RWPE2 (cell line): ENCODE results near the gene PROC.

Source experiments
- ATAC-seq: fragments of 200-7000 bp; cut with Tn5 transposase; 3 replicates; pipeline ENCODE4 v1.9.1; 2021; ENCODE audit warnings: low read depth
- DNase-seq: peaks from one replicate; pipeline ENCODE4 v3.0.0-alpha.2; 2020; ENCODE audit warnings: low spot score
- H3K27ac ChIP-seq: fragments of 450-650 bp; 2 replicates; pipeline ENCODE4 v1.5.1; 2017; ENCODE audit warnings: mild to moderate bottlenecking; ENCODE audit not compliant: poor library complexity, severe bottlenecking
- H3K27me3 ChIP-seq: fragments of 250-450 bp; sonication (Bioruptor Pico); 2 replicates; pipeline ENCODE4 v1.5.1; 2021; ENCODE audit warnings: mild to moderate bottlenecking, moderate library complexity; ENCODE audit not compliant: insufficient read depth, poor library complexity, severe bottlenecking
- H3K36me3 ChIP-seq: fragments of 250-450 bp; sonication (Bioruptor Pico); 2 replicates; pipeline ENCODE4 v1.5.1; 2020; ENCODE audit warnings: low read depth, mild to moderate bottlenecking, moderate library complexity
- H3K4me1 ChIP-seq: fragments of 250-450 bp; sonication (Bioruptor Pico); 2 replicates; pipeline ENCODE4 v1.5.1; 2021; ENCODE audit warnings: mild to moderate bottlenecking, moderate library complexity; ENCODE audit not compliant: insufficient read depth, poor library complexity, severe bottlenecking
- H3K4me3 ChIP-seq: fragments of 250-450 bp; sonication (Bioruptor Pico); 2 replicates; pipeline ENCODE4 v1.5.1; 2021; ENCODE audit warnings: mild to moderate bottlenecking, moderate library complexity; ENCODE audit not compliant: severe bottlenecking
- H3K9me3 ChIP-seq: fragments of 250-450 bp; sonication (Bioruptor Pico); 2 replicates; pipeline ENCODE4 v1.5.1; 2021; ENCODE audit warnings: mild to moderate bottlenecking, moderate library complexity; ENCODE audit not compliant: severe bottlenecking
- CTCF ChIP-seq: fragments of 450-650 bp; IDR thresholded peaks from one replicate; pipeline ENCODE4 v1.5.1; 2017; ENCODE audit warnings: mild to moderate bottlenecking, moderate library complexity; ENCODE audit not compliant: poor library complexity, severe bottlenecking

The PROC gene

GRCh38 chr2:127376257-127376656 is 42.0 kb upstream of the PROC start:
- no peak for TF ChIP-seq CTCF
- no peak overlapping the region for H3K27ac ChIP-seq
- ATAC-seq (no peak), DNase-seq (no peak)
- H3K36me3 ChIP-seq, result no peaks in the 10 kb centered on the region
- H3K27me3 ChIP-seq, result no peaks in the 10 kb centered on the region
- no peaks in the 10 kb centered on the region for H3K4me1 ChIP-seq
- no peak overlapping the region for H3K4me3 ChIP-seq
- peaks cover 5% of the 10 kb centered on the region for H3K9me3 ChIP-seq

GRCh38 chr2:127377262-127377661 is 41.0 kb upstream of the PROC start:
- DNase-seq (no peak), ATAC-seq (no peak)
- Histone ChIP-seq H3K27me3 (no peaks in the 10 kb centered on the region), H3K9me3 (peaks cover 5% of the 10 kb centered on the region), H3K36me3 (no peaks in the 10 kb centered on the region), H3K27ac (no peak overlapping the region), H3K4me3 (no peak overlapping the region), H3K4me1 (peaks cover 8% of the 10 kb centered on the region)
- TF ChIP-seq CTCF, result no peak

GRCh38 chr2:127378720-127379119 is 39.5 kb upstream of the PROC start:
- no peak overlapping the region for H3K4me3 ChIP-seq
- no peak for ATAC-seq
- no peak for DNase-seq
- H3K9me3 ChIP-seq, result no peaks in the 10 kb centered on the region
- H3K36me3 ChIP-seq, result no peaks in the 10 kb centered on the region
- no peaks in the 10 kb centered on the region for H3K27me3 ChIP-seq
- no peak overlapping the region for H3K27ac ChIP-seq
- no peak for TF ChIP-seq CTCF
- H3K4me1 ChIP-seq, result peaks cover 11% of the 10 kb centered on the region

GRCh38 chr2:127379712-127380355 is 38.4 kb upstream of the PROC start:
- no peak overlapping the region for H3K4me3 ChIP-seq
- peaks cover 11% of the 10 kb centered on the region for H3K4me1 ChIP-seq
- no peak for DNase-seq
- no peak for TF ChIP-seq CTCF
- ATAC-seq, result no peak
- H3K36me3 ChIP-seq, result no peaks in the 10 kb centered on the region
- H3K27me3 ChIP-seq, result no peaks in the 10 kb centered on the region
- no peaks in the 10 kb centered on the region for H3K9me3 ChIP-seq
- H3K27ac ChIP-seq, result no peak overlapping the region

GRCh38 chr2:127381762-127382161 is 36.5 kb upstream of the PROC start:
- Histone ChIP-seq H3K36me3 (no peaks in the 10 kb centered on the region), H3K4me3 (no peak overlapping the region), H3K9me3 (no peaks in the 10 kb centered on the region), H3K27me3 (no peaks in the 10 kb centered on the region), H3K4me1 (peaks cover 23% of the 10 kb centered on the region), H3K27ac (no peak overlapping the region)
- DNase-seq (no peak), ATAC-seq (0 out of 3 replicates have a peak, but pooled peaks have one; percentile 41)
- TF ChIP-seq CTCF, result no peak
